Measurements from ENCODE around the gene ARMC10. TPM values are rescaled to one million over a fixed set of nuclear protein-coding genes. Genes with fewer than 3 reads are reported as not detected.
A peak's percentile ranks its signal among the peaks of the same experiment; 100 is the strongest.

Gene ARMC10
- total RNA-seq, 2 donors from 2014 or later, result 50.6 to 59.6 TPM

- DNase-seq (ENCODE audit: low spot score), result no peak
- intact Hi-C loops (cut with DNase I), result no loop called here
- no peaks in the 10 kb centered on the region for H3K36me3 ChIP-seq
- no peak for TF ChIP-seq CTCF (IDR thresholded peaks at IDR 0.05)
- TF ChIP-seq POLR2AphosphoS5 (IDR thresholded peaks at IDR 0.05), result no peak
- TF ChIP-seq POLR2A (IDR thresholded peaks at IDR 0.05), result no peak
- WGBS, result 2% methylated on average over 13 of the region's 13 CpGs
- peak overlapping the region; percentile 85 to 95 for H3K27ac ChIP-seq
- H3K9me3 ChIP-seq, result no peaks in the 10 kb centered on the region
- no peaks in the 10 kb centered on the region for H3K4me1 ChIP-seq (replicated peaks)
- peak overlapping the region; percentile 46 to 71 for H3K4me3 ChIP-seq
- no peaks in the 10 kb centered on the region for H3K27me3 ChIP-seq (replicated peaks; ENCODE audit: insufficient read depth)
Measured at GRCh38 chr7:103148131-103148993, 73.4 kb downstream of the ARMC10 start.

Other genes with a start within 250 kb of the ARMC10 start
- gene LRRC17, start 162.1 kb upstream of the ARMC10 start, total RNA-seq, result 1 to 10 TPM; 1.0 to 9.8 TPM
- gene FBXL13, start 344 bp upstream of the ARMC10 start, total RNA-seq, result 1 to 10 TPM; 2.6 to 5.4 TPM
- 10 to 100 TPM; 18.1 to 24.4 TPM for gene NAPEPLD, start 74.0 kb downstream of the ARMC10 start, total RNA-seq
- gene PMPCB, start 222.3 kb downstream of the ARMC10 start, total RNA-seq, result 10 to 100 TPM; 42.4 to 57.0 TPM